UCSD-AML1 (cell line): ENCODE results near the gene SLC17A6.

ENCODE experiments used
- DNase-seq: peaks from one replicate; lab custom pipeline; 2025; ENCODE audit not compliant: unreplicated experiment; lab: John Stamatoyannopoulos, UW

SLC17A6 gene

DNA sequence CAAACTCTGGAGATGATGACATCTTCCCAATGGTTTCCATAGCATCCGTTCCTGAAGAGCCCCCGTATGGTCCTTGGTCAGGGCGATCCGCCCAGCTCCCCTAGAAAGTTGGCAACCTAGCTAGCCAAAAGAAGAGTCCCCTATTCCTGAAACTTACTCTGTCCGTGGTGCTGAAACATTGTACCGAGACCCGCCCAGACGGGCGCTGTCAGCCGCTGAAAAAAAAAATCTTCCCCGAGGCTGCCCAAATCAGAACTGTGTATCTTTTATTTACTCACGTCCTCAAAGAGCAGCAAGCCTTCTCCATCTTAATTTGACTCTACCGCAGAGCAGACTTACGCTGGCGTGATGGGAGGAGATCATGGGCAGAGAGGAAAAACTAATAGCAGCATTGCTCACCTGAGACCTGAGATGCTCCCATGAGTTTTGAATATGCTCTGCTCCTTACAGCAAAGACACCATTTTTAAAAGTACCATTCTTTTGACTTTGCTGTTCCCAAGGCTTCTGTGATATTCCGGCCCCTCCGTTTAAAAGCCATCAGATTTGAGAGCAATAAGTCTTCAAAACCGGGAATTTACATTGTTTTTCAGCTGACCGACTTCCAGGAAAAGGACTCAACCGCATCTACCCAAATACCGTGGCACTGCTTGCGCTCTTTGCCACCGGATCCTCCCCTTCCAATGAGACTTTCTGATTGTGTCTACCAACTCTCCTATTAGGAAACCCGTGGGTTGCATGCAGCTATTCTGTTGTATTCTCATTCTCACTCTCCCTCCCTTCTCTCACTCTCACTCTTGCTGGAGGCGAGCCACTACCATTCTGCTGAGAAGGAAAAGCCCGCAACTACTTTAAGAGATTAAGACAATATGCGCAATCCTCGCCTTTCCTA lies at the start of gene SLC17A6:
Gene SLC17A6, plus strand, starts transcription at position 786 of the 890 bp plus-strand sequence. CDS start 153 bp downstream, outside the sequence.
- peak; percentile 11 for DNase-seq

DNA sequence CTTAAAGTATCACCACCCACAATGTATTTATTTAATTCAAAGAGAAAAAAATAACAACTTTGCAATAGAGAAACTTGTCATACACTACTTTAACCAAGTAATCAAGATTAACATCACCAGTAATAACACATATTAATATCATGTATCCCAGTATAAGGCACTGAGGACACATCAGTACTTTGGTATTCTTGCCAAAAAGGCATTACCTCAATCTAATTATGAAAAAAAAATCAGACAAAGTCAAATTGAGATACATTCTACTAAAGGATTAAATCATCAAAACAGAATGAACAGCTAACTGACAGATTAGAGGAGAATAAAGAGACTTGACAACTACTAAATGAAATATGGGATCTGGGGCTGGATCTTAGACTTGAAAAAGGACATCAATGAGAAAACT lies 35.8 kb upstream of the SLC17A6 start:
- no peak for DNase-seq

GRCh38 chr11:22304337-22304961 lies 33.7 kb upstream of the SLC17A6 start:
- no peak for DNase-seq

- DNase-seq = no peak
These were observed 20.5 kb upstream of the SLC17A6 start for GRCh38 chr11:22317656-22318055.

GRCh38 chr11:22331771-22332170 lies 6.4 kb upstream of the SLC17A6 start:
- no peak for DNase-seq

- DNase-seq = no peak
These were observed 1.6 kb upstream of the SLC17A6 start for GRCh38 chr11:22336587-22336986.

- DNase-seq = no peak
These were observed 1.4 kb downstream of the SLC17A6 start for GRCh38 chr11:22339611-22340010.

GRCh38 chr11:22340235-22340634 lies 2.1 kb downstream of the SLC17A6 start:
- no peak for DNase-seq

DNA sequence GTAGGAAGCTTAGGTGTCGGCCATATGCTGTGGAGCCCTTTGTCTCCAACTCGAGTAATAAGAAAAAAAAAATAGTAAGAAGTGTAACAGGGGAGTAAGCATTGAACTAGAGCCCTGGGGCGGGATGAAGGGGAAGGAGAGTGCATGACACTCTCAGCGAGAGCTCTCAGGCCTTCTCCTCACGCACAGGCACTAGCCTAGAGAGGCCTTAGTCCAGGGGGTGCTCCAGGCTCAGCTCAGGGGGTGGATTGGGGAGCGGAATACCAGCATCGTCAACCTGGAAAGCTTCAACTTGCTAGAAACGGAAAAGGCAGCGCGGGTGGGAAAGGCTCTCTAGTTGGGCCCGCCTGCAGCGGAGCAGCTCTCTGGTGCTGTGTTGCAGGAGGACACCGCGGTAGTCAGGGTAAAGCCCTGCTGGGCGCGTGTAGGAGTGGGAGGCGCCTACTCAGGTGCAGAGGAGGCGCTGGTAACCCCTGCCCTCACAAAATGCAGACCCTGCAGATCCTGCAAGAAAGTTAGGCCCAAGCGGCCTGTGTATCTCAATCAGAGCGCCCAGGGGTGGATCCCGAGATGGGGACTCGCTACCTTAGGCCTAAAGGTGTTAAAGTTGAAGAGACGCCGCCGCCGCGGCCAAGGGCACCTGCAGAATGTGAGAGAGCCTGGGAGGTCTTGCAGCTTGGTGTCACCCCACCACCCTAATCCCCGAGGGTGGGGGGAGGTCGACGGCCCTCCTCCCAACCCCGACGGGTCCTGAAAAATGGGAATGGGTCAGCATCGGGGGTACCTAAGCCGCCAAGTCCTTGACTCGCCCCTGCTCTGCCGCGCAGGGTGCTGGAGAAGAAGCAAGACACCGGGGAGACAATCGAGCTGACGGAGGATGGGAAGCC lies 2.8 kb downstream of the SLC17A6 start:
- no peak for DNase-seq

- DNase-seq = no peak
These were observed 3.4 kb downstream of the SLC17A6 start for GRCh38 chr11:22341588-22341931.

DNA sequence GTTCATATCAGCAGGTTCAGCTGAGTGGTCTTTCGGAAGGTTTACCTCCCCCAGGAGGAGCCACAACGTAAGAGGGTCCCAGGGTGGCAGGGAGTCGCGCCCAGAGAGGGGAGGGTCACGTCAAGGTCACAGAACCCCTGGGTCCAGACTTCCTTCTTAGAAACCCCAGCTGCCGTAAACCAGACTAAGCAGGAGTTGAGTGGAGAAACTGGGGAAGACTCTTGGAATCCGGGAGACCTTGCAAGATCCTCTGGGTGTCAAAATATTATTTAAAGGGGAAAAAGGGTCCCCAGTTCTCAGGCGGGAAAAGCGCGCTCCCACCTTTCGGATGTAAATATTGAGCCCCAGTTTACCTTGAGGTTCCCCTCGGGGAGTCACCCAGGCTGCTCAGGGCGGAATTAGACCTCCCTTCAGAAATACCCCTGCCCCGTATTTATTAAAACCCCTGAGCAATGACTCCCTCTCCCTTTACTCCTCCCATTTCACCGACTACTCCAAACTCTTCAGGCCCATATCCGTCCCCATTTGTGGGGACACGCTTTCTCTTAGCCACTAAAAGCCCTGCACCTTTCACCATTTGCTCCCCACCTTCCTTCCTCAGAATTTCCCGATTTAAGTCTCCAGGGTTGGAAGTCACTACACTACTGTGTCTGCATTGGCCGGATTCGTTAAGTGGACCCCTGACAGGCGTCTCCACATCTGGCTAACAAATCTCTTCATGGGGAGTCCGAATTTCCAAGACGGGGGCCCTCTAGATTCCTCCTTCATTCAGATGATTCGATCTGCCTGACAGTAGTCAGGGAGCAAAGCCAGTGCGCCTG lies 4.2 kb downstream of the SLC17A6 start:
- DNase-seq = peak; percentile 5

- DNase-seq = no peak
These were observed 4.8 kb downstream of the SLC17A6 start for GRCh38 chr11:22343032-22343324.

DNA sequence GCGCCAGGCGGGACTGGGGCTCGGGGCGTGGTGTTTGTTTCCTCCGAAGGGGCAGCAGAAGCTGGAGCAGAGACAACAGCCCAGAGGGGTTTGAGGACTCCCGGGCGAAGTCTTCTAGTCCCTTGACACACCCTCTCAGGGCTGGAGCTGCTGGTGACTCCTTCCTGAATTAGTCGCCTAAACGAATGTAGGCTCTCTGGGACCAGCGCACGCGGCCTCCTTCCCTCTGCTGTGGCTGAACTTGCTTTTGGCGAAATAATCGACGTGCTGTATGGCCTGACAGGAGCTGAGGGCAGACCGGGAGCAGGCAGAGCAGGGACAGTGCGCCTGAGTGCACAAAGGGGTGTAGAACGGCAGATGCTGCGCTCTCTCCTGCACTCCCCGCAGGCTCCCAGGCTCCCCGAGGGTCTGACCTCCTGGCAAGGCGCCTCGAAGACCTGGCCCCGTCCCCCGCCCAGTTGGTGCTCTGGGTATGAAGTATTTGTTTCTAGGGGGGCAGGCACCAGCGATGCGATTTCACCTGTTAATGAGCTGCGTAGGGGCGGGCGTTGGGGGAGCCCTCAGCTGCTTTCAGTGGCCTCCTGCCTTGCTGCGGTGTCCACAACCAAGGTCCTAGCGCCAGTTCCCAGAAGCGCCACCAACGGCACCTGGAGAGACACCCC lies 5.3 kb downstream of the SLC17A6 start:
- DNase-seq = no peak

- DNase-seq = no peak
These were observed 5.9 kb downstream of the SLC17A6 start for GRCh38 chr11:22344081-22344480.

GRCh38 chr11:22346282-22346681 lies 8.1 kb downstream of the SLC17A6 start:
- DNase-seq = no peak

DNA sequence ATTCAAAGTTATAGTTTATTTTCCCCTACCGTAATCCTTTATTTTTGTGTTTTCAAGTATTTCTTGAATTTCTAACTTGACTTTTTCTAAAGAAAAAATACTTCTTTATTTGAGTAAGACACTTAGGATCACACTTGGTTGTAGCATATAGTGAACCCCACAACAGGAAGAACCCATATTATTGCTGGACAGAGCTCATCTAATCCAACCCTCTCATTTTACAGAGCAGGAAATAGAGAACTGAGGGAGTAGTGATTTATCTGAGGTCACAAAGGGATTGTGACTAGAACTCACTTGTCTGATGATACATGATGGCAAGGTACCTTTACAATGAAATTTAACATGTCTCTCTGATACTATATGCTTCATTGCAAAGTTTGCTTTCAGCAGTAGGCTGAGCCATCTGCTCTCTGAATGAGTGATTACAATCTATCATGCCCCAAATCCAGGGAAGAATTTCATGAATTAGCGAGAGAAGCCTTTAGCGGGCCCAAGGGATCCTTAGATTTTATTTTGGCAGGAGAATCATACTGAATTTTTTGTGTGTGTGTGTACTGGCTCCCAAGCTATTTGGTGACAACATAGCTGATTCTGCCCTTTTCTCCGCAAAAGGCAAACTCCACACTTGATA lies 9.8 kb downstream of the SLC17A6 start:
- no peak for DNase-seq

DNA sequence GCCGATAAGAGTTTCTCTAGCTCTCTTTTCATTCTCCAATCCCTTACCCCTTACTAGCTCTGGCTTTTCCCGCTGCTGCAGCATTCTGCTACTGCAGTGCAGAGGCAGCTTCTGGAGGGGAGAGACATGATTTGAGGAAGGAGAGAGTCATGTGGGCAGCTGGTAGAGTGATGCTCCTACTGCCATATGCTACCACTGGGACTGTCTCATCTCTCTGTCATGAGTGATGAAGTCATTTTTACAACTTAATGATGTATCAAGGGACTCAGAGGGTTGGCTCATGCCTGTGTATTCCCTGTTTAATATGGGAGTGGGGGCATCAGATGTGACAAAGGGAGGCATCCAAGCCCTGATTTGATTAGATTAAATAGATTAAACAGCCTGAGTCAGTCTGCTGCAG lies 11.3 kb downstream of the SLC17A6 start:
- DNase-seq = no peak

GRCh38 chr11:22359295-22359694 lies 21.1 kb downstream of the SLC17A6 start:
- DNase-seq = no peak

- no peak for DNase-seq
These were observed 33.0 kb downstream of the SLC17A6 start for GRCh38 chr11:22371160-22371559.

DNA sequence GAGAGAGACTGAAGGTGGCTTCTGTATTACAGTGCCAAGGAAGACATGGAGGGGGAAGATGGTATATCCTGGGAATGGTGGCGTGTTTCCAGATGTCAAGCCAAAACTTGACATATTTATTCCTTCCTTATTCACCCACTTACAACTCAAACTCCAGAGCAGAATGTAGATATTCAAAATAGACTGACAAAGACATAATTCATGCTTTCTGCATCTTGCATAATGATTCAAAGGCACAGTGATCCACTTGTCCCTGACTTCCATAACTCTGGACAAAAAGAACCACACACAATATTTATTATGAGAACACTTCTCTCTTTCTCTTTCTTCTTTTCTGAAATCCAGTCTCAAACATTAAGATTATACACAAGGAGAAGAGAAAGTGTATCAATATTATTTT lies 48.9 kb downstream of the SLC17A6 start:
- DNase-seq = no peak
